HEK293 (cell line): ENCODE results near the gene SH3RF1.
A peak's percentile ranks its signal among the peaks of the same experiment; 100 is the strongest.

Experiments used
- CTCF ChIA-PET: fragments of 350-600 bp; formaldehyde crosslinking; extraction: SDS; loops from one replicate; lab custom pipeline; 2021; ENCODE audit warnings: antibody characterized with exemption; lab: Yijun Ruan, JAX
- POLR2A ChIA-PET: fragments of 300-600 bp; formaldehyde crosslinking; extraction: SDS; loops from one replicate; lab custom pipeline; 2020; ENCODE audit warnings: antibody characterized with exemption, inconsistent platforms; lab: Yijun Ruan, JAX
- H3K27ac ChIP-seq: fragments of 200-500 bp; sonication (Bioruptor generic); 2 replicates; pipeline ENCODE4 v1.5.1; 2014; ENCODE audit warnings: low read depth, low read length, control low read depth, inconsistent platforms; ENCODE audit errors: extremely low read depth
- H3K36me3 ChIP-seq, 2 experiments: fragments of 200-500 bp in 1 of 2; sonication (Bioruptor generic) in 1 of 2; 1 replicate in 1 of 2; 2 replicates in 1 of 2; pipeline ENCODE4 v1.5.1; 2014 to 2017; ENCODE audit warnings: inconsistent platforms in 2 of 2, low read length in 2 of 2; ENCODE audit not compliant: control insufficient read depth in 2 of 2, insufficient read depth in 1 of 2
- H3K4me1 ChIP-seq: fragments of 200-500 bp; sonication (Bioruptor generic); 2 replicates; pipeline ENCODE4 v1.5.1; 2014; ENCODE audit warnings: mild to moderate bottlenecking, low read length, inconsistent platforms; ENCODE audit not compliant: control insufficient read depth, insufficient read depth
- H3K4me3 ChIP-seq: 2 replicates; pipeline ENCODE4 v1.5.1; 2011; ENCODE audit warnings: low read depth, mild to moderate bottlenecking, control low read depth, low read length, moderate library complexity
- H3K9me3 ChIP-seq: fragments of 200-500 bp; sonication (Bioruptor generic); 2 replicates; pipeline ENCODE4 v1.5.1; 2014; ENCODE audit warnings: low read depth, low read length, inconsistent platforms; ENCODE audit not compliant: control insufficient read depth, insufficient read depth
- GLIS1 ChIP-seq: fragments of 450-650 bp; formaldehyde crosslinking; IDR thresholded peaks from 2 replicates; pipeline ENCODE4 v1.5.1; 2016; ENCODE audit warnings: missing biosample characterization, missing genetic modification characterization
- GLIS2 ChIP-seq: fragments of 450-650 bp; formaldehyde crosslinking; IDR thresholded peaks from 2 replicates; pipeline ENCODE4 v1.5.1; 2016; ENCODE audit warnings: missing biosample characterization, missing genetic modification characterization
- KLF8 ChIP-seq: fragments of 450-650 bp; formaldehyde crosslinking; IDR thresholded peaks from 2 replicates; pipeline ENCODE4 v1.5.1; 2016; ENCODE audit warnings: missing biosample characterization, missing genetic modification characterization
- TRIM28 ChIP-seq: IDR thresholded peaks from 2 replicates; pipeline ENCODE4 v1.6.1; 2011; ENCODE audit warnings: low read length, control low read depth, borderline replicate concordance
- WT1 ChIP-seq: fragments of 450-650 bp; formaldehyde crosslinking; IDR thresholded peaks from 2 replicates; pipeline ENCODE4 v1.5.1; 2016; ENCODE audit warnings: missing biosample characterization, missing genetic modification characterization
- ZIC2 ChIP-seq: fragments of 450-650 bp; formaldehyde crosslinking; IDR thresholded peaks from 2 replicates; pipeline ENCODE4 v1.5.1; 2016; ENCODE audit warnings: missing biosample characterization, missing genetic modification characterization
- ZNF140 ChIP-seq: fragments of 450-650 bp; formaldehyde crosslinking; IDR thresholded peaks from 2 replicates; pipeline ENCODE4 v1.5.1; 2016; ENCODE audit warnings: missing biosample characterization, missing genetic modification characterization
- ZNF19 ChIP-seq: fragments of 450-650 bp; formaldehyde crosslinking; IDR thresholded peaks from 2 replicates; pipeline ENCODE4; 2016; ENCODE audit warnings: missing biosample characterization, missing genetic modification characterization, low read depth
- ZNF211 ChIP-seq: fragments of 450-650 bp; formaldehyde crosslinking; IDR thresholded peaks from 2 replicates; pipeline ENCODE4 v1.5.1; 2016; ENCODE audit warnings: low read depth, missing biosample characterization, missing genetic modification characterization
- ZNF24 ChIP-seq: fragments of 450-650 bp; formaldehyde crosslinking; IDR thresholded peaks from 2 replicates; pipeline ENCODE4 v1.5.1; 2016; ENCODE audit warnings: missing biosample characterization, missing genetic modification characterization
- ZNF350 ChIP-seq: fragments of 450-650 bp; formaldehyde crosslinking; IDR thresholded peaks from 2 replicates; pipeline ENCODE4 v1.5.0; 2017; ENCODE audit warnings: missing biosample characterization, mild to moderate bottlenecking, missing genetic modification characterization
- ZNF366 ChIP-seq: fragments of 450-650 bp; formaldehyde crosslinking; conservative IDR thresholded peaks from 2 replicates; pipeline ENCODE4 v1.5.1; 2016; ENCODE audit warnings: missing biosample characterization, missing genetic modification characterization
- ZNF555 ChIP-seq: fragments of 450-650 bp; formaldehyde crosslinking; conservative IDR thresholded peaks from 2 replicates; pipeline ENCODE4 v1.5.1; 2017; ENCODE audit warnings: missing biosample characterization, mild to moderate bottlenecking, missing genetic modification characterization, inconsistent platforms
- ZNF629 ChIP-seq: fragments of 450-650 bp; formaldehyde crosslinking; IDR thresholded peaks from 2 replicates; pipeline ENCODE4 v1.5.1; 2017; ENCODE audit warnings: missing biosample characterization, missing genetic modification characterization
- ZNF701 ChIP-seq: fragments of 450-650 bp; formaldehyde crosslinking; IDR thresholded peaks from 2 replicates; pipeline ENCODE4 v1.5.1; 2016; ENCODE audit warnings: missing biosample characterization, missing genetic modification characterization
- ZNF777 ChIP-seq: fragments of 450-650 bp; formaldehyde crosslinking; IDR thresholded peaks from 2 replicates; pipeline ENCODE4 v1.5.1; 2017; ENCODE audit warnings: missing biosample characterization, missing genetic modification characterization, borderline replicate concordance
- ZSCAN23 ChIP-seq: fragments of 450-650 bp; formaldehyde crosslinking; IDR thresholded peaks from 2 replicates; pipeline ENCODE4 v1.5.1; 2016; ENCODE audit warnings: missing biosample characterization, missing genetic modification characterization
- TF ChIP-seq, protein P1 (sequence below): fragments of 450-650 bp; formaldehyde crosslinking; IDR thresholded peaks from 2 replicates; pipeline ENCODE4 v1.5.1; 2017; ENCODE audit warnings: missing biosample characterization, missing genetic modification characterization
- TF ChIP-seq, protein P2 (sequence below): fragments of 450-650 bp; formaldehyde crosslinking; IDR thresholded peaks from 2 replicates; pipeline ENCODE4 v1.5.1; 2016; ENCODE audit warnings: missing biosample characterization, missing genetic modification characterization
- TF ChIP-seq, protein P3 (sequence below): fragments of 450-650 bp; formaldehyde crosslinking; IDR thresholded peaks from 2 replicates; pipeline ENCODE4 v1.5.1; 2016; ENCODE audit warnings: missing biosample characterization, missing genetic modification characterization
- TF ChIP-seq, protein P4 (sequence below): fragments of 450-650 bp; formaldehyde crosslinking; IDR thresholded peaks from 2 replicates; pipeline ENCODE4 v1.5.1; 2016; ENCODE audit warnings: missing biosample characterization, missing genetic modification characterization
- TF ChIP-seq, protein P5 (sequence below): fragments of 450-650 bp; formaldehyde crosslinking; IDR thresholded peaks from 2 replicates; pipeline ENCODE4 v1.5.1; 2016; ENCODE audit warnings: missing biosample characterization, missing genetic modification characterization

Gene SH3RF1

DNA sequence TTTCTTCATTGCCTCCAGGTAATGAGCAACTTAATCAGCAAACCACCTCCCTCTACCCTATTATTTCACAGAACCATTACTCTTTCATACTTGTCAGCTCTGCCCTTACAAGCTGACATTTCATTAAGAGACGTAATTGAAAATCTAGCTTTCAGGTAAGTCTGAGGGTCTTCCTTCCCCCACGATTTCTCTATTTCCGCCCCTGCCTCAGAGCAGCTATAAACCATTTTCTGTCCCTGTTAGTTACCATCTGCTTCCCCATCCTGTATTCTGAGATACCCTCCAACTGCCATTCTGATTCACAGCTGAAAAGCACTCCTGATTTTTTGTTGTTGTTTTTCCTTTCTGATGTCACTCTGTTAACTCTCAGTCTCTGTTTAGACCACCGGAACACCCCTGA lies 37.1 kb downstream of the SH3RF1 start:
- POLR2A ChIA-PET, result no interaction called here
- TF ChIP-seq ZNF777 (tag by site-specific recombination) (no peak), TRIM28 (no peak), ZNF701 (tag by site-specific recombination) (no peak), ZNF211 (tag by site-specific recombination) (no peak)
- TF ChIP-seq, protein P1, sequence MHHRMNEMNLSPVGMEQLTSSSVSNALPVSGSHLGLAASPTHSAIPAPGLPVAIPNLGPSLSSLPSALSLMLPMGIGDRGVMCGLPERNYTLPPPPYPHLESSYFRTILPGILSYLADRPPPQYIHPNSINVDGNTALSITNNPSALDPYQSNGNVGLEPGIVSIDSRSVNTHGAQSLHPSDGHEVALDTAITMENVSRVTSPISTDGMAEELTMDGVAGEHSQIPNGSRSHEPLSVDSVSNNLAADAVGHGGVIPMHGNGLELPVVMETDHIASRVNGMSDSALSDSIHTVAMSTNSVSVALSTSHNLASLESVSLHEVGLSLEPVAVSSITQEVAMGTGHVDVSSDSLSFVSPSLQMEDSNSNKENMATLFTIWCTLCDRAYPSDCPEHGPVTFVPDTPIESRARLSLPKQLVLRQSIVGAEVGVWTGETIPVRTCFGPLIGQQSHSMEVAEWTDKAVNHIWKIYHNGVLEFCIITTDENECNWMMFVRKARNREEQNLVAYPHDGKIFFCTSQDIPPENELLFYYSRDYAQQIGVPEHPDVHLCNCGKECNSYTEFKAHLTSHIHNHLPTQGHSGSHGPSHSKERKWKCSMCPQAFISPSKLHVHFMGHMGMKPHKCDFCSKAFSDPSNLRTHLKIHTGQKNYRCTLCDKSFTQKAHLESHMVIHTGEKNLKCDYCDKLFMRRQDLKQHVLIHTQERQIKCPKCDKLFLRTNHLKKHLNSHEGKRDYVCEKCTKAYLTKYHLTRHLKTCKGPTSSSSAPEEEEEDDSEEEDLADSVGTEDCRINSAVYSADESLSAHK (tag by site-specific recombination), result no peak
- Histone ChIP-seq H3K27ac (no peak overlapping the region), H3K36me3 (no peaks in the 10 kb centered on the region), H3K4me3 (no peak overlapping the region), H3K4me1 (peaks cover 4% of the 10 kb centered on the region), H3K9me3 (no peaks in the 10 kb centered on the region)
- CTCF ChIA-PET, result interaction anchor here (0.7 kb wide), 1 partner anchor 210 kb away, joined by 3 read pairs; no protein-coding TSS in a partner anchor

DNA sequence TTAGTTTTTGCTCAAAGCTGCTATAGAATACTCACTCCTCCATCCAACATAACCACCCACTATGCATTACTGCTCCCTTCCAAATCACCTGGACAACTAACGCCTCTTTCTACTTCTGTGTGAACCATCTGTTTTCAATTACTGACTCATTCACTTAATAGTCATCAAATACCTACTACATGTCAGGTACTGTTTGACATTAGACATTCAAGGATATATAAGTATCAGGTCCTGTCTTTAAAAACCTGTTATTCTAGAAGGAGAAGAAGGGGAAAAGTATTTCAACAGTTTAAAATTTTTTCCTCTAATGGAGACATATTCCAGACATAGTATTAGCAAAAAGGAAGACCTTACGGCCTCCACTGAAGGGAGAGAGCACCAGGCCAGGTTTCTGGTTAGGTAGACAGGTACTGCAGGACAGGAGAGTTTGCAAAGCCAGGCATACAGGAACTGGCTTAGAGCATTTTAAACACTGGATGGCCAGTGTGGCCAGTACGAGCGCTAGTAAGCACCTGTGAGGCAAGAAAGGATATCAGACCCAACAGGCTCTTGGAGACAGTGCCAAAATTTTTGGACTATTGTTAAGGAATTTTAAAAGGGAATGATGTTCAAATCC lies 39.0 kb downstream of the SH3RF1 start:
- TF ChIP-seq TRIM28, result no peak
- TF ChIP-seq, protein P2, sequence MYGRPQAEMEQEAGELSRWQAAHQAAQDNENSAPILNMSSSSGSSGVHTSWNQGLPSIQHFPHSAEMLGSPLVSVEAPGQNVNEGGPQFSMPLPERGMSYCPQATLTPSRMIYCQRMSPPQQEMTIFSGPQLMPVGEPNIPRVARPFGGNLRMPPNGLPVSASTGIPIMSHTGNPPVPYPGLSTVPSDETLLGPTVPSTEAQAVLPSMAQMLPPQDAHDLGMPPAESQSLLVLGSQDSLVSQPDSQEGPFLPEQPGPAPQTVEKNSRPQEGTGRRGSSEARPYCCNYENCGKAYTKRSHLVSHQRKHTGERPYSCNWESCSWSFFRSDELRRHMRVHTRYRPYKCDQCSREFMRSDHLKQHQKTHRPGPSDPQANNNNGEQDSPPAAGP (tag by site-specific recombination), result no peak
- TF ChIP-seq GLIS1 (tag by site-specific recombination), result no peak
- no peak for TF ChIP-seq ZNF350
- TF ChIP-seq ZNF19 (tag by site-specific recombination), result no peak
- TF ChIP-seq ZNF140 (tag by site-specific recombination), result no peak
- no peak for TF ChIP-seq WT1 (tag by site-specific recombination)
- TF ChIP-seq, protein P3, sequence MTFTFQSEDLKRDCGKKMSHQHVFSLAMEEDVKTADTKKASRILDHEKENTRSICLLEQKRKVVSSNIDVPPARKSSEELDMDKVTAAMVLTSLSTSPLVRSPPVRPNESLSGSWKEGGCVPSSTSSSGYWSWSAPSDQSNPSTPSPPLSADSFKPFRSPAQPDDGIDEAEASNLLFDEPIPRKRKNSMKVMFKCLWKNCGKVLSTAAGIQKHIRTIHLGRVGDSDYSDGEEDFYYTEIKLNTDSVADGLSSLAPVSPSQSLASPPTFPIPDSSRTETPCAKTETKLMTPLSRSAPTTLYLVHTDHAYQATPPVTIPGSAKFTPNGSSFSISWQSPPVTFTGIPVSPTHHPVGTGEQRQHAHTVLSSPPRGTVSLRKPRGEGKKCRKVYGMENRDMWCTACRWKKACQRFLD, result no peak
- no peak for TF ChIP-seq ZNF555 (tag by site-specific recombination)
- no peak for TF ChIP-seq ZIC2 (tag by site-specific recombination)
- TF ChIP-seq KLF8 (tag by site-specific recombination), result no peak
- no peak for TF ChIP-seq GLIS2 (tag by site-specific recombination)
- Histone ChIP-seq H3K27ac (no peak overlapping the region), H3K4me1 (peaks cover 4% of the 10 kb centered on the region), H3K4me3 (no peak overlapping the region), H3K9me3 (no peaks in the 10 kb centered on the region), H3K36me3 (peaks cover 0 to 3% of the 10 kb centered on the region in 2 experiments; a peak in 1 of 3 replicates)
- ChIA-PET CTCF (interaction anchor here (0.7 kb wide), 1 partner anchor 819 kb away, joined by 3 read pairs; no protein-coding TSS in a partner anchor), POLR2A (no interaction called here)

DNA sequence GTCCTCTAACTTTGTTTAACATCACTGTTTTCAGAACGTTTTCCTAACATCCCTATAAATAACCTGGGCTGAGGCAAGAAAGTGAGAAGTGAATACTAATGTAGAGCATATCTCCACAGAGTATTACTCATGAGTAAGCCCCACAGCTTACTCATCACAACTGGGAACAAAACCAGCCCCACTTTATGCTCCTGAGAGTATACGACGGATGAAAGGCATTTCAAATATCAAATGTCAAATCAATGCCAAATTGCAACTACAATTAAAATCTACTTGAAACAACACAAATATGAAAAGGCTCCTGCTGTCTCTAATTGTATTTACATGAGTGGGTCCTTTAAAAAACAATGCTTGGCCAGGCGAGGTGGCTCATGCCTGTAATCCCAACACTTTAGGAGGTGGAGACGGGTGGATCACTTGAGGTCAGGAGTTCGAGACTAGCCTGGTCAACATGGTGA lies 41.2 kb downstream of the SH3RF1 start:
- H3K4me3 ChIP-seq, result no peak overlapping the region
- POLR2A ChIA-PET, result interaction anchor here (0.6 kb wide), 1 partner anchor 1995 kb away, joined by 3 read pairs; no protein-coding TSS in a partner anchor
- H3K36me3 ChIP-seq, result peaks cover 0 to 3% of the 10 kb centered on the region in 2 experiments; a peak in 1 of 3 replicates
- CTCF ChIA-PET, result no interaction called here
- H3K9me3 ChIP-seq, result no peaks in the 10 kb centered on the region
- no peak overlapping the region for H3K27ac ChIP-seq
- H3K4me1 ChIP-seq, result peaks cover 9% of the 10 kb centered on the region
- TF ChIP-seq, protein P4, sequence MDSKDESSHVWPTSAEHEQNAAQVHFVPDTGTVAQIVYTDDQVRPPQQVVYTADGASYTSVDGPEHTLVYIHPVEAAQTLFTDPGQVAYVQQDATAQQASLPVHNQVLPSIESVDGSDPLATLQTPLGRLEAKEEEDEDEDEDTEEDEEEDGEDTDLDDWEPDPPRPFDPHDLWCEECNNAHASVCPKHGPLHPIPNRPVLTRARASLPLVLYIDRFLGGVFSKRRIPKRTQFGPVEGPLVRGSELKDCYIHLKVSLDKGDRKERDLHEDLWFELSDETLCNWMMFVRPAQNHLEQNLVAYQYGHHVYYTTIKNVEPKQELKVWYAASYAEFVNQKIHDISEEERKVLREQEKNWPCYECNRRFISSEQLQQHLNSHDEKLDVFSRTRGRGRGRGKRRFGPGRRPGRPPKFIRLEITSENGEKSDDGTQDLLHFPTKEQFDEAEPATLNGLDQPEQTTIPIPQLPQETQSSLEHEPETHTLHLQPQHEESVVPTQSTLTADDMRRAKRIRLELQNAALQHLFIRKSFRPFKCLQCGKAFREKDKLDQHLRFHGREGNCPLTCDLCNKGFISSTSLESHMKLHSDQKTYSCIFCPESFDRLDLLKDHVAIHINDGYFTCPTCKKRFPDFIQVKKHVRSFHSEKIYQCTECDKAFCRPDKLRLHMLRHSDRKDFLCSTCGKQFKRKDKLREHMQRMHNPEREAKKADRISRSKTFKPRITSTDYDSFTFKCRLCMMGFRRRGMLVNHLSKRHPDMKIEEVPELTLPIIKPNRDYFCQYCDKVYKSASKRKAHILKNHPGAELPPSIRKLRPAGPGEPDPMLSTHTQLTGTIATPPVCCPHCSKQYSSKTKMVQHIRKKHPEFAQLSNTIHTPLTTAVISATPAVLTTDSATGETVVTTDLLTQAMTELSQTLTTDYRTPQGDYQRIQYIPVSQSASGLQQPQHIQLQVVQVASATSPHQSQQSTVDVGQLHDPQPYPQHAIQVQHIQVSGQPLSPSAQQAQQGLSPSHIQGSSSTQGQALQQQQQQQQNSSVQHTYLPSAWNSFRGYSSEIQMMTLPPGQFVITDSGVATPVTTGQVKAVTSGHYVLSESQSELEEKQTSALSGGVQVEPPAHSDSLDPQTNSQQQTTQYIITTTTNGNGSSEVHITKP (tag by site-specific recombination), result 0 out of 2 replicates have a peak, but pooled peaks have one; percentile 35
- TF ChIP-seq ZNF629 (tag by site-specific recombination), result peak; percentile 72
- 0 out of 2 replicates have a peak, but pooled peaks have one; percentile 14 for TF ChIP-seq ZSCAN23 (tag by site-specific recombination)
- TF ChIP-seq ZNF24 (tag by site-specific recombination), result peak; percentile 52; the same call in 1 of the 2 replicates
- TF ChIP-seq, protein P5, sequence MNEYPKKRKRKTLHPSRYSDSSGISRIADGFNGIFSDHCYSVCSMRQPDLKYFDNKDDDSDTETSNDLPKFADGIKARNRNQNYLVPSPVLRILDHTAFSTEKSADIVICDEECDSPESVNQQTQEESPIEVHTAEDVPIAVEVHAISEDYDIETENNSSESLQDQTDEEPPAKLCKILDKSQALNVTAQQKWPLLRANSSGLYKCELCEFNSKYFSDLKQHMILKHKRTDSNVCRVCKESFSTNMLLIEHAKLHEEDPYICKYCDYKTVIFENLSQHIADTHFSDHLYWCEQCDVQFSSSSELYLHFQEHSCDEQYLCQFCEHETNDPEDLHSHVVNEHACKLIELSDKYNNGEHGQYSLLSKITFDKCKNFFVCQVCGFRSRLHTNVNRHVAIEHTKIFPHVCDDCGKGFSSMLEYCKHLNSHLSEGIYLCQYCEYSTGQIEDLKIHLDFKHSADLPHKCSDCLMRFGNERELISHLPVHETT (tag by site-specific recombination), result 0 out of 2 replicates have a peak, but pooled peaks have one; percentile 74
- TF ChIP-seq ZNF366 (tag by site-specific recombination), result peak; percentile 50; the same call in 1 of the 2 replicates
